GM12878 (cell line): ENCODE measurements around the gene GRK2. TPM values are rescaled to one million over a fixed set of nuclear protein-coding genes. Genes with fewer than 3 reads are reported as not detected.

Experiments
- BACH1 ChIP-seq: fragments of 450-650 bp; IDR thresholded peaks from 2 replicates; pipeline ENCODE4 v1.6.1; 2017; ENCODE audit warnings: mild to moderate bottlenecking, borderline replicate concordance
- BRCA1 ChIP-seq: IDR thresholded peaks from 2 replicates; pipeline ENCODE4 v1.6.1; 2011; ENCODE audit warnings: low read depth, low read length, improper control_type of control experiment
- CHD1 ChIP-seq: IDR thresholded peaks from 2 replicates; pipeline ENCODE4 v1.6.1; 2012; ENCODE audit warnings: low read depth, low read length, improper control_type of control experiment
- HDGF ChIP-seq: fragments of 450-650 bp; IDR thresholded peaks from 2 replicates; pipeline ENCODE4 v1.6.1; 2016; ENCODE audit warnings: antibody characterized with exemption
- JUNB ChIP-seq: IDR thresholded peaks from 2 replicates; pipeline ENCODE4 v1.6.1; 2016; ENCODE audit warnings: antibody characterized with exemption, mild to moderate bottlenecking
- LARP7 ChIP-seq: fragments of 450-650 bp; IDR thresholded peaks from 2 replicates; pipeline ENCODE4 v1.6.1; 2017; ENCODE audit warnings: mild to moderate bottlenecking
- NFIC ChIP-seq: IDR thresholded peaks from 2 replicates; pipeline ENCODE4 v1.6.1; 2012; ENCODE audit warnings: low read depth, mild to moderate bottlenecking, inconsistent platforms, low read length, moderate library complexity
- PKNOX1 ChIP-seq: fragments of 450-650 bp; IDR thresholded peaks from 2 replicates; pipeline ENCODE4 v1.6.1; 2016; ENCODE audit warnings: mild to moderate bottlenecking
- SIN3A ChIP-seq: IDR thresholded peaks from 2 replicates; pipeline ENCODE4 v1.6.1; 2012; ENCODE audit warnings: low read depth, low read length, improper control_type of control experiment
- SUZ12 ChIP-seq: fragments of 200-600 bp; sonication (generic); IDR thresholded peaks from one replicate; pipeline ENCODE4 v1.6.1; 2018; ENCODE audit warnings: antibody characterized with exemption, mild to moderate bottlenecking; ENCODE audit not compliant: unreplicated experiment
- YBX1 ChIP-seq: fragments of 450-650 bp; IDR thresholded peaks from 2 replicates; pipeline ENCODE4 v1.6.1; 2016; ENCODE audit warnings: antibody characterized with exemption
- polyA plus RNA-seq, 11 experiments: library from polyadenylated mRNA; depleted of rRNA in 4 of 11; unstranded in 6 of 11; stranded (reverse) in 5 of 11; fragments of >200 nt; fragmentation: Nextera tagmentation in 4 of 11; fragmentation: Illumina TruSeq in 1 of 11; extraction: Ambion mirVana in 4 of 11; extraction: Trizol in 1 of 11; gene quantifications; 1 replicate in 1 of 11; 2 replicates in 10 of 11; pipeline versions ENCODE4 v1.2.1 to v1.2.3, GENCODE V29; 2011 to 2016; ENCODE audit warnings: inconsistent platforms in 2 of 11, missing spikeins in 2 of 11, low read depth in 1 of 11
- total RNA-seq, 4 experiments: library from RNA; depleted of rRNA in 3 of 4; stranded (reverse); fragments of >200 nt in 3 of 4; fragmentation: Illumina TruSeq in 1 of 4; extraction: Trizol in 1 of 4; gene quantifications; 2 replicates each; pipeline versions ENCODE4 v1.2.1 to v1.2.3, GENCODE V29; 2013 to 2021
- TF ChIP-seq, protein P1 (sequence below): IDR thresholded peaks from 2 replicates; pipeline ENCODE4 v1.6.1; 2011; ENCODE audit warnings: mild to moderate bottlenecking, low read depth, low read length, moderate library complexity; ENCODE audit not compliant: insufficient replicate concordance

The GRK2 gene
- total and polyA plus RNA-seq, 10 of the 15 experiments (the other 5 are each of a cell fraction or from before 2014, with no cell fraction given): 1.0 to 160 (median 66.1) TPM

DNA sequence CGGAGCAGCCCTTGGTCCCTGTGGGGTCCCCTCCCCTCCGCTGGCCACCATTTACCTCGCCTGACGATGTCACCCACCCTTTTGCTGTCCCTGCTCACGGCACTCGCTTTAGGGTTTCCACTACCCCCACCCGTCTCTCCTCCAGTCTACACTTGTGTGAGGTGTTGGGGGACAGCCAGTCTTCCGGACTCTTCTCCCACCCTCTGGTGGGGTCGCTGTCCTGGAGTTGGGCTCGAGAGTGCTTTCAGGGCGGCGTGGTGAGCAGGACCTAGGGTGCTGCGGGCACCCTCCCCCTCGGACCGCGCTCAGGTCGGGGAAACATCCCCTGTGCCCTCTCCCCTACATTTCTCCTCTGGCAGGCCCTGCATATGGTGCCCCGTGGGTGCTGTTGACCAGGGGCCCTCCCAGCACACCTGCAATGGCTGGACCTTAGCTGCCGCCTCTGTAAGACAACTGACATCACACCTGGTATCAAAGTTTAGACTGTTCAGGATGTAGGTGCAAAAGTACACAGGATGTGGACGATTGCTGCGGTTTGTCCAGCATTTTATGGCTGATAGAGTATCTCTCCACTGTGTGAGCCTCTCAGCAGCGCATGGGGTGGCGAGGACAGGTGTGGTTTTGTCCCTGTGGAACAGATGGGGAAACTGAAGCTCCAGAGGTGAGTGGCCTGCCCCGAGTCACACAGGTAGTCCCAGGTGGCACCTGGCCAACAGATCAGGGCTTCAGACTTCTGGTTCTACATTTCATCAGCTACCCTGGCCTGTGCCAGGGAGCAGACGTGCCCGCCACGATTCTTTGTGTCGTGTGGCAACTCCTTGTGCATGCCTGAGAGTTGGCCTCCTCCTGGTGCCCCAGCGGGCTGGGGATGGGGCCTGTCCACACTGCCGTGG, 1.2 kb downstream of the GRK2 start (continued):
- TF ChIP-seq BACH1 (peak; percentile 30; the same call in 1 of the 2 replicates), PKNOX1 (no peak), LARP7 (peak; percentile 22; the same call in 1 of the 2 replicates), HDGF (peak; percentile 30; the same call in 1 of the 2 replicates), CHD1 (no peak), BRCA1 (no peak), SIN3A (peak; percentile 45), YBX1 (no peak), NFIC (no peak), JUNB (no peak), SUZ12 (no peak)
- TF ChIP-seq, protein P1, sequence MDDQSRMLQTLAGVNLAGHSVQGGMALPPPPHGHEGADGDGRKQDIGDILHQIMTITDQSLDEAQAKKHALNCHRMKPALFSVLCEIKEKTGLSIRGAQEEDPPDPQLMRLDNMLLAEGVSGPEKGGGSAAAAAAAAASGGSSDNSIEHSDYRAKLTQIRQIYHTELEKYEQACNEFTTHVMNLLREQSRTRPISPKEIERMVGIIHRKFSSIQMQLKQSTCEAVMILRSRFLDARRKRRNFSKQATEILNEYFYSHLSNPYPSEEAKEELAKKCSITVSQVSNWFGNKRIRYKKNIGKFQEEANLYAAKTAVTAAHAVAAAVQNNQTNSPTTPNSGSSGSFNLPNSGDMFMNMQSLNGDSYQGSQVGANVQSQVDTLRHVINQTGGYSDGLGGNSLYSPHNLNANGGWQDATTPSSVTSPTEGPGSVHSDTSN: no peak
